HCT116 (cell line): ENCODE measurements around the gene DMD. TPM values are rescaled to one million over a fixed set of nuclear protein-coding genes. Genes with fewer than 3 reads are reported as not detected.

ENCODE experiments used
- ATAC-seq: fragments of 200-7000 bp; cut with Tn5 transposase; 2 replicates; pipeline ENCODE4 v1.9.1; 2020; ENCODE audit warnings: mild to moderate bottlenecking, moderate library complexity
- BruUV-seq: library from RNA; stranded (reverse); fragments of 400-500 nt; replicated peaks from 2 replicates; lab custom pipeline; 2021; lab: Mats Ljungman, UMichigan
- CTCF ChIA-PET: fragments of 300-600 bp; sonication (Branson Sonifier 250); formaldehyde crosslinking; loops from one replicate; lab custom pipeline; 2021; ENCODE audit warnings: antibody characterized with exemption; lab: Charles Lee
- POLR2A ChIA-PET: fragments of 300-600, 350-600 bp; sonication (Branson Sonifier 250); formaldehyde crosslinking; loops from one replicate; lab custom pipeline; 2021; ENCODE audit warnings: antibody characterized with exemption; lab: Charles Lee
- RAD21 ChIA-PET, 2 experiments: fragments of 300-600 bp; sonication (Branson Sonifier 250); formaldehyde crosslinking; loops; one replicate each; lab custom pipeline; 2023; ENCODE audit warnings: low total read pairs in 2 of 2; ENCODE audit not compliant: uncharacterized antibody in 2 of 2, unreplicated experiment in 2 of 2, low non-redundant PET in 1 of 2; lab: Charles Lee
- DNase-seq: peaks from one replicate; pipeline ENCODE4 v3.0.0-alpha.2; 2010; ENCODE audit warnings: low read depth, low spot score
- H2AFZ ChIP-seq: fragments of 200-600 bp; shearing (Covaris generic), sonication (generic); 2 replicates; pipeline ENCODE4 v1.6.1; 2017; ENCODE audit warnings: low read depth, mixed run types, mixed read lengths, antibody characterized with exemption, low read length; ENCODE audit not compliant: poor library complexity, severe bottlenecking
- H3K27ac ChIP-seq: 2 replicates; pipeline ENCODE4 v1.5.1; 2012; ENCODE audit warnings: low read depth, low read length
- H3K27me3 ChIP-seq: fragments of 200-600 bp; sonication (generic); 2 replicates; pipeline ENCODE4 v1.6.1; 2016; ENCODE audit warnings: mixed run types, low read length, mixed read lengths; ENCODE audit not compliant: insufficient read depth
- H3K36me3 ChIP-seq, 2 experiments: fragments of 200-500 bp in 1 of 2; fragments of 200-600 bp in 1 of 2; sonication (Bioruptor generic) in 1 of 2; sonication (generic) in 1 of 2; 2 replicates each; pipeline versions ENCODE4 v1.5.1 to v1.6.1; 2014 to 2016; ENCODE audit warnings: low read length in 2 of 2, inconsistent platforms in 1 of 2, mixed read lengths in 1 of 2, mixed run types in 1 of 2; ENCODE audit not compliant: insufficient read depth in 2 of 2, control insufficient read depth in 1 of 2
- H3K4me1 ChIP-seq, 2 experiments: fragments of 200-600 bp in 1 of 2; sonication (generic) in 1 of 2; 2 replicates each; pipeline versions ENCODE4 v1.5.1 to v1.6.1; 2012 to 2017; ENCODE audit warnings: low read length in 2 of 2, inconsistent platforms in 1 of 2, mild to moderate bottlenecking in 1 of 2, mixed read lengths in 1 of 2, mixed run types in 1 of 2, moderate library complexity in 1 of 2; ENCODE audit not compliant: insufficient read depth in 2 of 2, control insufficient read depth in 1 of 2
- H3K4me2 ChIP-seq: fragments of 200-600 bp; sonication (generic); 2 replicates; pipeline ENCODE4 v1.6.1; 2017; ENCODE audit warnings: mixed run types, low read length, mixed read lengths
- H3K4me3 ChIP-seq, 2 experiments: fragments of 200-600 bp in 1 of 2; sonication (generic) in 1 of 2; replicated peaks in 1 of 2; 2 replicates each; pipeline ENCODE4 v1.5.1; 2011 to 2016; ENCODE audit warnings: low read length in 2 of 2, control low read depth in 1 of 2, low read depth in 1 of 2, mild to moderate bottlenecking in 1 of 2, mixed read lengths in 1 of 2, mixed run types in 1 of 2
- H3K79me2 ChIP-seq: fragments of 200-600 bp; sonication (generic); 2 replicates; pipeline ENCODE4 v1.6.1; 2017; ENCODE audit warnings: mild to moderate bottlenecking, mixed run types, low read length, moderate library complexity, mixed read lengths; ENCODE audit not compliant: insufficient read depth
- H3K9ac ChIP-seq: fragments of 200-600 bp; sonication (generic); 2 replicates; pipeline ENCODE4 v1.6.1; 2016; ENCODE audit warnings: low read length, mixed read lengths
- H3K9me2 ChIP-seq: fragments of 200-600 bp; sonication (generic), shearing (Covaris generic); 2 replicates; pipeline ENCODE4 v1.6.1; 2017; ENCODE audit warnings: mixed run types, mild to moderate bottlenecking, moderate library complexity; ENCODE audit not compliant: insufficient read depth
- H3K9me3 ChIP-seq, 2 experiments: fragments of 200-500 bp in 1 of 2; fragments of 200-600 bp in 1 of 2; sonication (Bioruptor generic) in 1 of 2; sonication (generic) in 1 of 2; 2 replicates each; pipeline ENCODE4 v1.6.1; 2014 to 2017; ENCODE audit warnings: low read length in 2 of 2, mixed read lengths in 2 of 2, inconsistent platforms in 1 of 2, low read depth in 1 of 2, mild to moderate bottlenecking in 1 of 2, mixed run types in 1 of 2, moderate library complexity in 1 of 2; ENCODE audit not compliant: control insufficient read depth in 1 of 2, insufficient read depth in 1 of 2
- H4K20me1 ChIP-seq: fragments of 200-600 bp; sonication (generic), shearing (Covaris generic); 2 replicates; pipeline ENCODE4 v1.6.1; 2017; ENCODE audit warnings: mixed run types, mild to moderate bottlenecking, moderate library complexity; ENCODE audit not compliant: insufficient read depth
- ATF3 ChIP-seq: IDR thresholded peaks from 2 replicates; pipeline ENCODE4 v1.6.1; 2012
- CBX3 ChIP-seq: IDR thresholded peaks from 2 replicates; pipeline ENCODE4 v1.6.1; 2012; ENCODE audit warnings: low read depth
- CTCF ChIP-seq, 3 experiments: fragments of 200-600 bp in 1 of 3; sonication (generic) in 1 of 3; IDR thresholded peaks in 2 of 3; conservative IDR thresholded peaks in 1 of 3; 2 replicates each; pipeline ENCODE4 v1.5.1; 2012 to 2017; ENCODE audit warnings: low read depth in 2 of 3, low read length in 2 of 3, antibody characterized with exemption in 1 of 3, borderline replicate concordance in 1 of 3, control low read depth in 1 of 3, mild to moderate bottlenecking in 1 of 3, mixed read lengths in 1 of 3, mixed run types in 1 of 3, moderate library complexity in 1 of 3; ENCODE audit not compliant: insufficient read depth in 1 of 3
- EGR1 ChIP-seq: IDR thresholded peaks from 2 replicates; pipeline ENCODE4 v1.6.1; 2012; ENCODE audit warnings: low read depth
- ELF1 ChIP-seq: IDR thresholded peaks from 2 replicates; pipeline ENCODE4 v1.6.1; 2012; ENCODE audit warnings: low read depth, borderline replicate concordance
- EZH2 ChIP-seq: fragments of 200-600 bp; sonication (generic); IDR thresholded peaks from 2 replicates; pipeline ENCODE4 v1.6.1; 2017; ENCODE audit warnings: antibody characterized with exemption, mixed run types
- FOSL1 ChIP-seq: IDR thresholded peaks from 2 replicates; pipeline ENCODE4 v1.6.1; 2012; ENCODE audit warnings: low read depth
- JUND ChIP-seq: IDR thresholded peaks from 2 replicates; pipeline ENCODE4 v1.6.1; 2012
- MAX ChIP-seq: IDR thresholded peaks from 2 replicates; pipeline ENCODE4 v1.6.1; 2012
- POLR2A ChIP-seq: IDR thresholded peaks from 2 replicates; pipeline ENCODE4 v1.7.0; 2011; ENCODE audit warnings: borderline replicate concordance; ENCODE audit not compliant: insufficient read depth, insufficient read length; ENCODE audit errors: extremely low read depth
- RAD21 ChIP-seq: IDR thresholded peaks from 2 replicates; pipeline ENCODE4 v1.6.1; 2012; ENCODE audit warnings: low read depth, mild to moderate bottlenecking
- REST ChIP-seq: IDR thresholded peaks from 2 replicates; pipeline ENCODE4 v1.6.1; 2012; ENCODE audit warnings: low read depth
- SIN3A ChIP-seq: IDR thresholded peaks from 2 replicates; pipeline ENCODE4 v1.6.1; 2012; ENCODE audit warnings: low read depth
- SP1 ChIP-seq: IDR thresholded peaks from 2 replicates; pipeline ENCODE4 v1.6.1; 2012; ENCODE audit warnings: low read depth
- SRF ChIP-seq: IDR thresholded peaks from 2 replicates; pipeline ENCODE4 v1.6.1; 2012; ENCODE audit warnings: low read depth
- TCF7L2 ChIP-seq: IDR thresholded peaks from 2 replicates; pipeline ENCODE4 v1.7.0; 2011; ENCODE audit warnings: borderline replicate concordance, inconsistent platforms; ENCODE audit not compliant: insufficient read depth, insufficient read length; ENCODE audit errors: extremely low read depth
- YY1 ChIP-seq: IDR thresholded peaks from 2 replicates; pipeline ENCODE4 v1.6.1; 2011; ENCODE audit warnings: low read length, low read depth, moderate library complexity, mild to moderate bottlenecking; ENCODE audit not compliant: insufficient replicate concordance; ENCODE audit errors: extremely low read depth
- ZBTB33 ChIP-seq: IDR thresholded peaks from 2 replicates; pipeline ENCODE4 v1.6.1; 2011; ENCODE audit warnings: mild to moderate bottlenecking, low read length, moderate library complexity; ENCODE audit not compliant: insufficient replicate concordance; ENCODE audit errors: extremely low read depth
- ZFX ChIP-seq: fragments of 450-650 bp; IDR thresholded peaks from 2 replicates; pipeline ENCODE4 v1.6.1; 2017
- ZNF274 ChIP-seq: fragments of 200-500 bp; sonication (Bioruptor generic); IDR thresholded peaks from 2 replicates; pipeline ENCODE4 v1.6.1; 2014; ENCODE audit warnings: mild to moderate bottlenecking, low read depth, low read length, inconsistent platforms
- intact Hi-C: fragments of 100-400 bp; cut with micrococcal nuclease; formaldehyde crosslinking; loops from 2 replicates; pipeline ENCODE4 v1.10.0; 2022
- total RNA-seq: library from RNA; stranded (reverse); gene quantifications from one replicate; pipeline ENCODE4 v1.2.1, GENCODE V29; 2021; ENCODE audit not compliant: unreplicated experiment

The DMD gene
- total RNA-seq, 1 experiment from 2014 or later = 0.05 TPM

GRCh38 chrX:31099536-31100090 lies 2111.7 kb downstream of the DMD start:
- H3K27ac ChIP-seq = no peak overlapping the region
- TF ChIP-seq SRF (no peak), POLR2A (no peak), SP1 (no peak), ZBTB33 (no peak), TCF7L2 (no peak), MAX (no peak), ATF3 (no peak), ZFX (no peak), ELF1 (no peak), CBX3 (no peak), EGR1 (no peak), REST (no peak), EZH2 (no peak), RAD21 (no peak), JUND (no peak), FOSL1 (no peak), YY1 (no peak), SIN3A (no peak), ZNF274 (no peak), CTCF (IDR thresholded peaks at IDR 0.05 in 2 of 3, conservative IDR thresholded peaks at IDR 0.05 in 1 of 3; ENCODE audit: borderline replicate concordance in 1 of 3, insufficient read depth in 1 of 3, low read depth in 2 of 3, low read length in 2 of 3) (no peak)
- TF ChIP-seq, all 23 proteins: peak for 0
- no TSS peak for BruUV-seq
- Histone ChIP-seq H3K36me3 (no peaks in the 10 kb centered on the region), H3K4me1 (no peaks in the 10 kb centered on the region), H3K9ac (no peak overlapping the region), H2AFZ (no peak overlapping the region), H3K9me3 (no peaks in the 10 kb centered on the region), H4K20me1 (no peaks in the 10 kb centered on the region), H3K27me3 (no peaks in the 10 kb centered on the region), H3K4me2 (no peak overlapping the region), H3K79me2 (no peaks in the 10 kb centered on the region), H3K4me3 (no peak overlapping the region), H3K9me2 (no peaks in the 10 kb centered on the region)
- ChIA-PET RAD21 (no interaction called here), POLR2A (no interaction called here), CTCF (no interaction called here)
- intact Hi-C loops = no loop called here
- ATAC-seq (no peak), DNase-seq (no peak)
